Osteoblast (primary cell): ENCODE results near the gene STAG3. TPM values are rescaled to one million over a fixed set of nuclear protein-coding genes. Genes with fewer than 3 reads are reported as not detected.
"Not testable (repeated sequence)": the region's sequence is repeated elsewhere in the genome, so short reads cannot be mapped to it uniquely, and the experiment has no call there.

Experiments
- DNase-seq: peaks from one replicate; pipeline ENCODE4 v3.0.0; 2011; ENCODE audit warnings: low spot score, mixed read lengths; ENCODE audit not compliant: insufficient read length; ENCODE audit errors: missing footprints
- H2AFZ ChIP-seq: 2 replicates; pipeline ENCODE4 v1.6.0; 2011; ENCODE audit warnings: mild to moderate bottlenecking, low read length
- H3K27ac ChIP-seq: 2 replicates; pipeline ENCODE4 v1.5.1; 2011; ENCODE audit warnings: mild to moderate bottlenecking, low read depth, low read length, moderate library complexity
- H3K27me3 ChIP-seq: 2 replicates; pipeline ENCODE4 v1.6.0; 2012; ENCODE audit warnings: mild to moderate bottlenecking, control low read depth, inconsistent platforms, low read length, moderate library complexity; ENCODE audit not compliant: insufficient read depth
- H3K36me3 ChIP-seq: 2 replicates; pipeline ENCODE4 v1.5.1; 2011; ENCODE audit warnings: mild to moderate bottlenecking, low read length, control low read depth, moderate library complexity; ENCODE audit not compliant: insufficient read depth
- H3K4me1 ChIP-seq: 2 replicates; pipeline ENCODE4 v1.5.1; 2011; ENCODE audit warnings: mild to moderate bottlenecking, low read length, control low read depth, moderate library complexity; ENCODE audit not compliant: insufficient read depth
- H3K4me2 ChIP-seq: 2 replicates; pipeline ENCODE4 v1.6.0; 2011; ENCODE audit warnings: mild to moderate bottlenecking, low read length; ENCODE audit not compliant: insufficient read depth
- H3K4me3 ChIP-seq: fragments of 200-600 bp; sonication (generic); 3 replicates; pipeline ENCODE4 v1.5.1; 2012; ENCODE audit warnings: mild to moderate bottlenecking, low read length, inconsistent platforms; ENCODE audit not compliant: insufficient read depth
- H3K79me2 ChIP-seq: 2 replicates; pipeline ENCODE4 v1.6.0; 2012; ENCODE audit warnings: mild to moderate bottlenecking, low read length, control low read depth, inconsistent platforms; ENCODE audit not compliant: insufficient read depth
- H3K9me3 ChIP-seq: 2 replicates; pipeline ENCODE4 v1.5.1; 2011; ENCODE audit warnings: low read depth, low read length, control low read depth
- H4K20me1 ChIP-seq: 2 replicates; pipeline ENCODE4 v1.6.0; 2012; ENCODE audit warnings: mild to moderate bottlenecking, low read length, control low read depth; ENCODE audit not compliant: insufficient read depth
- total RNA-seq: library from RNA; depleted of rRNA; stranded (reverse); fragments of >200 nt; gene quantifications from 2 replicates; pipeline ENCODE4 v1.2.3, GENCODE V29; 2012
- TF ChIP-seq, protein P1 (sequence below): IDR thresholded peaks from 2 replicates; pipeline ENCODE4 v1.5.1; 2011; ENCODE audit warnings: mild to moderate bottlenecking, low read depth, low read length, moderate library complexity; ENCODE audit errors: extremely low read depth

The STAG3 gene
- total RNA-seq, 1 donor: 1.4 TPM

DNA sequence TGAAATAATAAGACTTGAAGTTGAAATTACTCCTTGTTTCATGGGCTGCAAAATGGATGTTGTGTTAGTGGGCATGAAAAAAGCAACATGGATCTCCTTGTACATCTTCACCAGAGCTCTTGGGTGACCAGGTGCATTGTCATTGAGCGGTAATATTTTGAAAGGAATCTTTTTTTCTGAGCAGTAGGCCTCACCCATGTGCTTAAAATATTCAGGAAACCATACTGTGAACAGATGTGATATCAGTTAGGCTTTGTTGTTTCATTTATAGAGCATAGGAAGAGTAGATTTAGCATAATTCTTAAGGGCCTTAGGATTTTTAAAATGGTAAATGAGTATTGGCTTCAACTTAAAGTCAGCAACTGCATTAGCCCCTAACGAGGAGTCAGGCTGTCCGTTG lies 15.3 kb downstream of the STAG3 start:
- Histone ChIP-seq H3K4me1 (peaks cover 13% of the 10 kb centered on the region), H3K4me3 (no peak overlapping the region), H3K27me3 (no peaks in the 10 kb centered on the region), H4K20me1 (no peaks in the 10 kb centered on the region), H3K79me2 (no peaks in the 10 kb centered on the region), H3K9me3 (no peaks in the 10 kb centered on the region), H2AFZ (no peak overlapping the region), H3K27ac (no peak overlapping the region), H3K36me3 (no peaks in the 10 kb centered on the region), H3K4me2 (no peak overlapping the region)
- no peak for DNase-seq
- TF ChIP-seq, protein P1, sequence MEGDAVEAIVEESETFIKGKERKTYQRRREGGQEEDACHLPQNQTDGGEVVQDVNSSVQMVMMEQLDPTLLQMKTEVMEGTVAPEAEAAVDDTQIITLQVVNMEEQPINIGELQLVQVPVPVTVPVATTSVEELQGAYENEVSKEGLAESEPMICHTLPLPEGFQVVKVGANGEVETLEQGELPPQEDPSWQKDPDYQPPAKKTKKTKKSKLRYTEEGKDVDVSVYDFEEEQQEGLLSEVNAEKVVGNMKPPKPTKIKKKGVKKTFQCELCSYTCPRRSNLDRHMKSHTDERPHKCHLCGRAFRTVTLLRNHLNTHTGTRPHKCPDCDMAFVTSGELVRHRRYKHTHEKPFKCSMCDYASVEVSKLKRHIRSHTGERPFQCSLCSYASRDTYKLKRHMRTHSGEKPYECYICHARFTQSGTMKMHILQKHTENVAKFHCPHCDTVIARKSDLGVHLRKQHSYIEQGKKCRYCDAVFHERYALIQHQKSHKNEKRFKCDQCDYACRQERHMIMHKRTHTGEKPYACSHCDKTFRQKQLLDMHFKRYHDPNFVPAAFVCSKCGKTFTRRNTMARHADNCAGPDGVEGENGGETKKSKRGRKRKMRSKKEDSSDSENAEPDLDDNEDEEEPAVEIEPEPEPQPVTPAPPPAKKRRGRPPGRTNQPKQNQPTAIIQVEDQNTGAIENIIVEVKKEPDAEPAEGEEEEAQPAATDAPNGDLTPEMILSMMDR: no peak

DNA sequence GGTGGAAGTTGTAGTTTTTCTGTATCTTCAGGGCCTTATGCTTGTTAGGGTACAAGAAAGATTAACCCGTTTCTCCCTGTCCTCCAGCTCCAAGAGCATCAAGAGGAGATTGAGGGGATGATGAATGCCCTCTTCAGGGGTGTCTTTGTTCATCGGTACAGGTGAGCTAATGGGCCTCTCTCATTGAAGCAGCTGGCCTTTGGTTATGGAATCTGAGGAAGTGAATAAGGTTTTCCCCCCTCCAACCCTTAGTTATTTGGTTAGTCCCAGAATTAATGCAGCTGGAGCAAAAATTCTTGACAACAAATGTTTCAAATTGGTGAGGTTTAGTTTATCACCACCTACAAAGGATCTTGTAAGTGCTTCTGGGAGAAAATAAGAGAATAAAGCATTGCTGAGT lies 17.5 kb downstream of the STAG3 start:
- no peaks in the 10 kb centered on the region for H3K79me2 ChIP-seq
- TF ChIP-seq, protein P1: no peak

DNA sequence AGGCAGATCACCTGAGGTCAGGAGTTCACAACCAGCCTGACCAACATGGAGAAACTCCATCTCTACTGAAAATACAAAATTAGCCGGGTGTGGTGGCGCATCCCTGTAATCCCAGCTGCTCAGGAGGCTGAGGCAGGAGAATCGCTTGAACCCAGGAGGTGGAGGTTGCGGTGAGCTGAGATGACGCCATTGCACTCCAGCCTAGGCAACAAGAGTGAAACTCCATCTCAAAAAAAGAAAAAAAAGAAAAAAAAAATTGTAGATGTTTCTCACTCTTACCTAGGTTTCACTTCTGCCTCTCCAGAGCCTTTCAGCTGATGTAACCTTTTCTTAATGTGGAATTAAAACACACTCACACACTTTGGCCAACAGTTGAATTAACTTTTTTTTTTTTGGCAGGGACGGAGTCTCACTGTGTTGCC lies 18.2 kb downstream of the STAG3 start:
- not testable (repeated sequence) for H3K4me2 ChIP-seq

More for the DNA sequence above, 17.5 kb downstream of the STAG3 start:
- Histone ChIP-seq H2AFZ (no peak overlapping the region), H3K4me3 (no peak overlapping the region), H4K20me1 (no peaks in the 10 kb centered on the region), H3K27ac (no peak overlapping the region), H3K36me3 (no peaks in the 10 kb centered on the region), H3K4me1 (peaks cover 12% of the 10 kb centered on the region), H3K9me3 (no peaks in the 10 kb centered on the region), H3K27me3 (peaks cover 6% of the 10 kb centered on the region), H3K4me2 (no peak overlapping the region)
- no peak for DNase-seq

DNA sequence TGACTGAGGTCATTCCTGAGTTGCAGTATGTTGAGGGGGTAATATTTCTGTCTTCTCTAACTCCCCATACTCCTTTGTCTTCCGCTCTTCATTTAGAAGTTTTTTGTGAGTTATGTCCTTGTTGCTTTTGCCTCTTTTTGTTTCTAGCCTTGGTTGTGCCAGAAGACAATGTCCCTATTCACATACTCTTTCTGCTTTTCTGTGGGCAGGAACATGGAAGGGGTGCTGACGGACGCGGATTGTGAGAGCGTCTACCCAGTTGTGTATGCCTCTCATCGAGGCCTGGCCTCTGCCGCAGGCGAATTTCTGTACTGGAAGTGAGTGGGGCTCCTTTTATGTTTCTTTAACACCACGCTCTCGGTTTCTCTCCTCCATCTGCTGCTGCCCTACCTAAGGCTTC lies 20.5 kb downstream of the STAG3 start:
- H3K27ac ChIP-seq: no peak overlapping the region
- no peaks in the 10 kb centered on the region for H3K4me1 ChIP-seq
- no peaks in the 10 kb centered on the region for H3K79me2 ChIP-seq
- H3K9me3 ChIP-seq: no peaks in the 10 kb centered on the region
- peaks cover 19% of the 10 kb centered on the region for H3K27me3 ChIP-seq
- DNase-seq: no peak
- TF ChIP-seq, protein P1: no peak
- no peak overlapping the region for H3K4me2 ChIP-seq
- H3K4me3 ChIP-seq: no peak overlapping the region
- H4K20me1 ChIP-seq: no peaks in the 10 kb centered on the region
- H2AFZ ChIP-seq: no peak overlapping the region
- no peaks in the 10 kb centered on the region for H3K36me3 ChIP-seq

More for the DNA sequence above, 18.2 kb downstream of the STAG3 start:
- H4K20me1 ChIP-seq, H3K9me3 ChIP-seq, DNase-seq, H2AFZ ChIP-seq, H3K27ac ChIP-seq, H3K27me3 ChIP-seq, H3K4me3 ChIP-seq, H3K36me3 ChIP-seq, H3K79me2 ChIP-seq: not testable (repeated sequence)
- H3K4me1 ChIP-seq: peaks cover 11% of the 10 kb centered on the region

DNA sequence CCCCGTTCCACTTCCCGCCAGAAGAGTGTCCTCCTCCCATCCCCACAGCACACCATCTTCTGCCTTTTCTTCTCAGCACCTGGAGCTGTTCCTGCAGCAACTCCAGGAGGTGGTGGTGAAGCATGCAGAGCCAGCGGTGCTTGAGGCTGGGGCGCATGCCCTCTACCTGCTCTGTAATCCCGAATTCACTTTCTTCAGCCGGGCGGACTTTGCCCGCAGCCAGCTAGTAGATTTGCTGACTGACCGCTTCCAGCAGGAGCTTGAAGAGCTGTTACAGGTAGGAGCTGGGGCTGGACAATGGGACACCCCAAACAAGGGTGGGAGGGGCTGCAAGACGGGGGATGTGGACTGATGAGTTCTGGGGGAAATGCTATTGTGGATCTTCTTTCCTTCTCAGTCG lies 23.0 kb downstream of the STAG3 start:
- peaks cover 19% of the 10 kb centered on the region for H3K27me3 ChIP-seq
- no peaks in the 10 kb centered on the region for H4K20me1 ChIP-seq
- TF ChIP-seq, protein P1: no peak
- H3K4me2 ChIP-seq: no peak overlapping the region
- H3K79me2 ChIP-seq: no peaks in the 10 kb centered on the region
- no peaks in the 10 kb centered on the region for H3K36me3 ChIP-seq
- no peak overlapping the region for H2AFZ ChIP-seq
- H3K9me3 ChIP-seq: no peaks in the 10 kb centered on the region
- DNase-seq: no peak
- no peak overlapping the region for H3K4me3 ChIP-seq
- no peak overlapping the region for H3K27ac ChIP-seq
- no peaks in the 10 kb centered on the region for H3K4me1 ChIP-seq
